HG03095 (cell line): ENCODE measurements around the gene OSGEP.

Source experiments
- ATAC-seq: cut with Tn5 transposase; IDR thresholded peaks from one replicate; pipeline ENCODE4 v1.9.1; 2021; ENCODE audit warnings: moderate library complexity; ENCODE audit not compliant: unreplicated experiment

Gene OSGEP

GRCh38 chr14:20400589-20400964 is 54.0 kb downstream of the OSGEP start:
- ATAC-seq = no peak

GRCh38 chr14:20397511-20397910 is 57.1 kb downstream of the OSGEP start:
- no peak for ATAC-seq
